HG02763 (cell line): ENCODE data around the gene NUP160.
"Not testable (repeated sequence)": the region's sequence is repeated elsewhere in the genome, so short reads cannot be mapped to it uniquely, and the experiment has no call there.

ENCODE experiments used
- ATAC-seq: cut with Tn5 transposase; IDR thresholded peaks from one replicate; pipeline ENCODE4 v1.9.1; 2021; ENCODE audit warnings: mild to moderate bottlenecking, moderate library complexity; ENCODE audit not compliant: unreplicated experiment

Gene NUP160

DNA sequence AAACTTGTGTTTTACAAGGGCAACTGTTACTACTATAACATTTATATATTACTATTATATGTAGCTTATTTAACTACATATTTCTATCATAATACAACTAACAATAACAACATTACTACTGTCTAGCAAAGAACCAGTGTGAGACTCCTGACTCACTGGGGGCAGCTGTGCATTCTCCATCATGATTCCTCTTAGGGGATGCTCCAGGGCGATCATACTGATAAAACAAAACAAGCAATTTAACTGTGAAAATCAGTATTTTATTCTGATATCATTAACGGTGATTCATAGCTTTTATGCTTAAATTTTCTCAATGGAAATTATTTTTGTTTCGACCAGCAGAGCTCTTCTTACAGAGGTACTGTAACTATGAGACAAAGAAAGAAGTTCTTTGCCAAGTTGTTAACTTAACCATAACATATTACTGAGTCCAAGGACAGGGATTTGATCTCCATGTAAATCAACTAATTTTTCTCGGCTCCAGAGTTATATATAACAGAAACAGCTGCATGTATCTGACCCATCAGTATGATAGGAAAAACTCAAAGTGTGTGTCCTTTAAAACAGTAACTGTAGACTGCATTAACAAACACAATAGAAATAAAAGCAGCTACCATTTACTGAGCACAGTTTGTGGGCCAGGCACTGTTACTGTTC lies 56.2 kb downstream of the NUP160 start:
- ATAC-seq, result no peak

DNA sequence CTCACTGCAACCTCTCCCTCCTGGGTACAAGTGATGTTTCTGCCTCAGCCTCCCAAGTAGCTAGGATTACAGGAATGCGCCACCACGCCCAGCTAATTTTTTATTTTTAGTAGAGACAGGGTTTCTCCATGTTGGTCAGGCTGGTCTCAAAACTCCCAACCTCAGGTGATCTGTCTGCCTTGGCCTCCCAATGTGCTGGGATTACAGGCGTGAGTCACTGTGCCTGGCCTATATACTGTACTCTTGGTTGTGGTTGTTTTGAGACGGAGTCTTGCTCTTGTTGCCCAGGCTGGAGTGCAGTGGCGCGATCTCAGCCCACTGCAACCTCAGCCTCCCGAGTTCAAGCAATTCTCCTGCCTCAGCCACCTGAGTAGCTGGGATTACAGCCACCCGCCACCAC lies 58.1 kb downstream of the NUP160 start:
- ATAC-seq, result not testable (repeated sequence)

DNA sequence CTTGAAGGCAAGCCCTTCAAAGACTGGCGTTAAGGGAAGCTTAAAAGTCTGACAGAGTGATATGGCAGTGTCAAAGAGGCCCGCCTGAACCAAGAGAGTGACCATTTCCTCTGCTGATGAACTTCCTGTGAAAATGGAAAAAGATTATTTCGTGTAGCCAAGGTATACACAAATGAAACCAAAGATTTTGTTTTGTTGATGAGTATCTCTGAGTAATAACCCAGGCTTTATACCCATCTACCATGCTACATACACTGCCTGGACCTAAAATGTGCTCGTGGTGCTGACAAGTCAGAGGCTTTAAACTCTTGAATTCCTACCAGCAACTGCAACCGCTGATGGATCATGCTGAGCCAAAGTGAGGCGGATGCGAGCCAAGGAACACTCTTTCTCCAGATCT lies 60.0 kb downstream of the NUP160 start:
- ATAC-seq, result no peak

DNA sequence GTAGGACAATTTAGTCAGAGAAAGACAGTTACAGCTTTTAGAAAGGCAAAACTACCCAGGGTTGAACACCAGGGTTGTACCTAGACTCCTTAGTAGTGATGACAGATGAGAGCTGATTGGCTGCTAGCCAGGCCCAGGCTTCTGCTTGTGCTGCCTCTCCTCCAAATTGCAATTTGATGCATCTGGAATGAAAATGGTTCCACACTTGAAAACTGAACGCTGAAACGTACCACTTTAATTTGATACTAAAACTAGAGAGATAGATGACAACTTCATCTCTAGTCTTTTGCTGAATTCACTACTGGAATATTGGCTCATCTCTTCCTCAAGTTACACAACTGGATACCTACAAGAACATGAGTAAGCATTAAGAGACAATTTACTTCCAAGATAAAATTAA lies 61.8 kb downstream of the NUP160 start:
- ATAC-seq, result no peak

DNA sequence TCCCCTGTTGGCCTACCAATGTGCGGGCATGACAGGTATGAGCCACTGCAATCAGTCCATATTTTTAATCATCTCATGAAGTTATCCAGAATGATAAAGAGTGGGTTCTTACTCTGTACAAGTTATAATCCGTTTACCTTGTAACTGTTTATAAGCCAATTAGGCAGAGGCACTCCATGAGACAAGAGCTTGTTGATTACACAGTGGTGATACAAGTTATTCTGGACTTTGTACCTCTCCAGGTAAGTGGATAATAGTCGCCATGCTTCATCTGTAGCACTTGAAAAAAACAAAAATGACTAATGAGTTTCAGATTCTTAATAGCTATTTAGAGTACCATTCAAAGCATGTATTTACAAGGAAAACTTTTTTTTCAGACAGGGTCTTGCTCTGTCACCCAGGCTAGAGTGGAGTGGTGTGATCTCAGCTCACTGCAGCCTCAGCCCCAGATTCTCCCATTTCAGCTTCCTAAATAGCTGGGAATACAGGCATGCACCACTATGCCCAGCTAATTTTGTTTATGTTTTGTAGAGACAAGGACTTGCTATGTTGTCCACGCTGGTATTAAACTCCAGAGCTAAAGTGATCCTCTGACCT lies 63.3 kb downstream of the NUP160 start:
- ATAC-seq, result no peak

DNA sequence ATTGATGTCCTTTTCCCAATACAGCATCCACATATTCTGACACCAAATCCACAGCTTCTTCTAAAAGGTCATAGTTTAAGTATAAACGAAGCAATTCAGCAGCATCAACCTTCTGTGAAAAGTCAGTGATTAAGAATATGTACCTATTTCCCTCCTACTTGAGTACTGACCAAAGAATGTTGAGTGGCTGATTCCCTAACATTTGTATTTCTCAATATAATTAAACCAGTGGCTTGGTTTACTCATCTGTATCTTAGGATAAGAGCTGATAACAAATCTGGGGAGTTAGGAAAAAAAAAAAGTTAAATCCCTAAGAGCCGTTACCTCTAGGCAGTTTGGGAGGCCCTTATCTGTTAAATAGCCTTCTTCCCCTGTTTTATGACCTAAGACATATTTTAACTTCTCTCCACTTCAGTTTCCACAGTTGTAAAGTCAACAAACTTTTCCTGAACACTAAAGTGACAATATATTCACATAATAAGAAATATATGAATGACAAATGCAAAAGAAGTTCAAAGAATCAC lies 65.0 kb downstream of the NUP160 start:
- no peak for ATAC-seq

DNA sequence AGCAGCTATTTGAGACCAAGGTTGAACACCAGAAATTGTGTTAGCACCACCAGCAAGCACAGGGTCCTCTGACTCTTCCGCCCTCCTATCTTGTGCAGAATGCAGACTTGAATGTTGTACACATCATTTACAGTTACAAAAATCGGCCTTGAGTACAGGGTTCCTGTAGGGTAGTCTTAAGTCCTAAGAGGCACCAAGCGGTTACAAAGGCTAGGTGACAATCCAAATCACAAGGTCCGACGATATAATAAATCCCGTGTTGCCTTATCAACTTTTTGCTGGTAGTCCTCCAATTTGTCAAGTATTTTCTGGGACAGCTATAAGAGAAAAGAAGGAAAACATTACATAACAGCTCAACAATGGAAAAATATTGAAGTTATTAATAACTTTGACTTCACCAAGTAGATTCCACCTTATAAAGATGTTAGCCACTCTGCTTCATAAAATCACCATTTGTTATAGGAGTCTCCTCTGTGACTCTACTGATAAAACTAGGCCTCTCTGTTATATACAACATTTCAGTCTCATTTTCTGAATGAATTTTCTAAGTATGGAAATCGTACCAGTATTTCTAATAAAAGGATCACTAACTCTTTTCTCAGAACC lies 69.2 kb downstream of the NUP160 start:
- no peak for ATAC-seq

DNA sequence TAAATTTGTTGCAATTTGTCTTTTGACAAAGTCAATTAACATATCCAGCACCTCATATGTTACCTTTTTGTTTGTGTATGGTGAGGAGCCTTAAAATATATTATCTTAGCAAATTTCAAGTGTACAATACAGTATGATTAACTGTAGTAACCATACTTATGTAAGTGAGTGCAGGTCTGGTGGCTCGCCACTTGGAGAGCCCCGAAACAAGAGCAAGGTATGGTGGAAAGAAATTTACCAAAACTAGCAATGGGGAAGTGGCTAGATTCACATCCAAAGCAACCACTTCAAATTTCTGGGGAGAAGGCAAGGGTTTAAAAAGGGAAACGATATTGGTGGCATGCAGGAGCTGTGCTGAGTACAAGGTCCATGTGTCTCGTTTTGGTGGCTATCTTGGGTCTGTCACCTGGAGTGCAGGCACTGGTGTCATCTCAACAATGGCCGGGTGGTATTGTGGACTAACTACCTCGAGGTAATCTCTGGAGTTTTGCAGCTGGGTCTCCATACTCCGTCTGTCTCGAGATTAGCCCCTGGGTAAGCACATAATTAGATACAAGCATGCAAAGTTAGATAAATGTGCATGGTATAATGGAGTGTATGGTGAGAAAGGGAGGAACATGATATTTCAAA lies 72.8 kb downstream of the NUP160 start:
- ATAC-seq, result no peak

DNA sequence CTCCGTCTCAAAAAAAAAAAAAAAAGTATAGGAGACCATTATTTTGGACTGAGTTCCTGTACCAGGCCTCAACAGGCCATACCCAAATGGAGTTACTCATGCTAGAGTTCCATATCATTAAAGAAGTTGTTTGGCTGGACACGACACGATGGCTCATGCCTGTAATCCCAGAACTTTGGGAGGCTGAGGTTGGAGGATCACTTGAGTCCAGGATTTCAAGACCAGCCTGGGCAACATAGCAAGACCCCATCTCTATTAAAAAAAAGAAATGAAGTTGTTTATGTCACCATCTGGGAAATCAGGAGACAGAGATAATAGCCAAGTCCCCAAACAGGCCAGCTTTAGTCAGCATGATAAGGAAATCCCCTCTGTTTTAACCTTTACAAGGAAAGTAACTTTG lies 74.3 kb downstream of the NUP160 start:
- ATAC-seq, result no peak

DNA sequence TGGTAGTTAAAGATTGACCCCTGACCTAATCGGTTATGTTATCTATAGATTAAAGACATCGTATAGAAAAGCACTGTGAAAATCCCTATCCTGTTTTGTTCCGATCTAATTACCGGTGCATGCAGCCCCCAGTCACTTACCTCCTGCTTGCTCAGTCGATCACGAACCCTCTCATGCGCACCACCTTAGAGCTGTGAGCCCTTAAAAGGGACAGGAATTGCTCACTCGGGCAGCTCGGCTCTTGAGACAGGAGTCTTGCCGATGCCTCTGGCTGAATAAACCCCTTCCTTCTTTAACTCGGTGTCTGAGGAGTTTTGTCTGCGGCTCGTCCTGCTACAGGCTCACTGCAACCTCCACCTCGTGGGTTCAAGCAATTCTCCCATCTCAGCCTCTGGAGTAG lies 78.6 kb downstream of the NUP160 start:
- not testable (repeated sequence) for ATAC-seq

DNA sequence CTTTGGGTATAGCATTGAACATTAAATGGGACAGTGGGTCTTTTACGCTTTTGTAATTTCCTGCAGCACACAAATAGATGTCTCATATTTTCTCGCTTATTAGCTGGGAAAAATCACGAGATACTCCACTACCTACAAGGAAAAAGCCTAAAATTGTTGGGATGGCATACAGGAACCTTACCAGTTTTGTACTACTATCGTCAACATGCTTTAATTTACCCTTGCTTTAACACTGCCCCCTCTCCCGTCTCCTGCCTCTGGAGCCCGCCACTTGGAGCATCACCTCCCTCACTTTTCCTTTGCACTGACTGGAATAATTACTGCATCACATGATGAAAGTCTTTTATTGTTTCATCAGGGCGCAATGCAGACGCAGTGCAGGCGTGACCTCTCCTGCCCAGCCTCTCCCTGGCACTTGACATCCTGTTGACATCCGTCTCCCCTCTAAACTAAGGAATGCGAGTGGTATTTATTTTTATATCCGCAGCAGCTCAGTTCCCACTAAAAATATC lies 80.0 kb downstream of the NUP160 start:
- ATAC-seq, result no peak

DNA sequence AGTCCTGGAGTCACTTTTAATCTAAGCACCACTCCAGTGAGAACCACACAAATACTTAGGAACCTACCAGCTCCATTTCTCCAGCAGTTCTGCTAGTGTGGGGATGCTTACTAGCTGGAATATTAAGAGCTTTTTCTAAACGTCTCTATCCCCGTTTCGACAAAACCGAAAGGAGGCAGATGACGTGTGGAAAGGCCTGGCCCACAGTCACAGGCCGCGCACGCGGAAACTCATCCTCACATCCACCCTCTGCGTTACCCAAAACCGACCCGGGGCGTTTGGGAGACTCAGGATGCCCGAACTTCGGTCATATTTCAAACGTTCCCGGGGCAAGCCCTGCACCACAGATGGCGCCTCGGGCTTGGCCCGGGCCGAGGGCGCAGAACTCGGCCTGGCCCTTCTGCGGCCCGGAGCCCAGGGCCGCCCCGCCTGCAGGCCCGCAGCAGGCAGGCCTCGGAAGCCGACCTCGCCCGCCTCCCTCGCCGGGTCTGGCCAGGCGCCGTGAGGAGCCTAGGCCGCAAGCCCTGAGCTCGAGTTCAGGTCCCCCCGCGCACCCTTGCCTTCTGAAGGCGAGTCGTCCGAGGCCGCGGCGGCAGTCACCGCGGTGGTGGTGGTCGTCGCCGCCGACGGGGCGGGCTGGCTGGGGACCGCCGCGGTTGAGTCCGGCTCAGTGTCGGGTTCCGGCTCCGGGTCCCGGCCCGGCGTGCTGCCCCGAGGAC lies 81.5 kb downstream of the NUP160 start:
- ATAC-seq, result peak; percentile 33

DNA sequence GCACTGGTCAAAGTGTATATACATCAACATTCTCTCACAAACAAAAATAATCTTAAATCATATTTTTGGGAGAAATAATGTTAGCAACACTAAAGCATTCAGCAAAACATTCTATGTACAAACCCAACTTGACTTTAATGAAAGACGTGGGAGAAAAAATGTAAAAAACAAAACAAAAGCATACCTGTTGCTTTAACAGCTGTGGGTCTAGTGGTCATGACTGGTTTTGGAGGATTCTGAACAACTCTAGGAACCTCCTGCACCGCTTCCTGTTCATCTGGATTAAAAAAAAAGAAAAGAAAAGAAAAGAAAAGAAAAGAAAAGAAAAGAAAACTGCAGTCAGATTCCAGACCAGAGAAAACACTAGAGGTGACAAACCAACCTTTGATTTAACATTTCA lies 83.1 kb downstream of the NUP160 start:
- no peak for ATAC-seq

DNA sequence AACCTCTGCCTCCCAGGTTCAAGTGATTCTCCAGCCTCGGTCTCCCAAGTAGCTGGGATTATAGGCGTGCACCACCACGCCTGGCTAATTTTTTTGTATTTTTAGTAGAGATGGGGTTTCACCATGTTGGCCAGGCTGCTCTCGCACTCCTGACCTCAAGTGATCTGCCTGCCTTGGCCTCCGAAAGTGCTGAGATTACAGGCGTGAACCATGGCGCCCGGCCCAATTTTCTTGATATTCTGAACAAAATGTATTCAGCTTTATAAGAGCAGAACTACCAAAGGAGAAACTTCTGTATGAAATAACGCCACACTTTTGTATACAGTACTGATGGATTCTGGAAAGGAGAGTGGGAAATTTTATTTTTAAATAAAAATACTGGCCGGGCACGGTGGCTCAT lies 88.9 kb downstream of the NUP160 start:
- ATAC-seq, result not testable (repeated sequence)

DNA sequence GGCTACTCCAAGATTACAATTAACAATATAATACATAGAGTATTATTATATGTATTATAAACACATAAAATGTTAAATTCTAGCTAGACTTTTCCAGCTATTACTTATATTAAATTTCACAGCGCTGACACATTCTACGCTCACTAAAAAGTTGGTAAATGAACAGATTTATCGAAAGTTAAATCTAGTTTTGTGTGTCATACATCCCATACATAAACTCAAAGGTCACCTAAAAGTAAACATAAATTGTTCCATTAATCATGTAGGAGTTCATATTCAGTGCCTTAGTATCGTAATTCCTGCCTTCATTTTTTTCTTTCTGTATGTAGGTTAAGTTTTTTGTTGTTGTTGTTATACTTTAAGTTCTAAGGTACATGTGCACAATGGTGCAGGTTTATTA lies 91.9 kb downstream of the NUP160 start:
- no peak for ATAC-seq

DNA sequence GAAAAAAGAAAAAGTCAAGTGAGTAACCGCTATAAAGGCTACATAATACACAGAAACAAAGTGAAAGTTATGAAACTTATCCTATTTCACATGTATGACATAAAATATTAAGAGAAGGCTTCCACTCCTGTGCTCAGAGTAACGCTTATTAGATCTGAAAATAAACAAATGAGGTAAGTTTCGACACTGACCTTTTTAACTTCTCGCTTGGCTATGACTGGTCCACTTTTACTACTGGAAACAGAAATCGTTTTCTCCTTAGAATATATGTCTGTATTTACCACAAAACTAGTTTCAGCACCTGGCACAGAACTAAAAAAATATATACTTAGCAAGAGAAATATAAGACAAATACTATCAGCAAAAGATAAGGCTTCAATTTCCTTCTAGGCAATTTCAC lies 97.4 kb downstream of the NUP160 start:
- no peak for ATAC-seq

DNA sequence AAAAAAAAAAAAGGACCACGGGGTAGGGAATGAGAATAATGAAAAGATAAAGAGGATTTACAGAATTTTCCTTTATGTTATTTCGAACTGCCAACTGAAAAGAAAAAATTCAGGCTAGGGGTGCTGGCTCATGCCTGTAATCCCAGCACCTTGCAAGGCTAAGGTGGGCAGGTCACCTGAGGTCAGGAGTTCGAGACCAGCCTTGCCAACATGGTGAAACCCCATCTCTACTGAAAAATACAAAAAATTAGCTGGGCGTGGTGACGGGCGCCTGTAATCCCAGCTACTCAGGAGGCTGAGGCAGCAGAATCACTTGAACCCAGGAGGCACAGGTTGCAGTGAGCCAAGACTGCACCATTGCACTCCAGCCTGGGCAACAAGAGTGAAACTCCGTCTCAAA lies 105.7 kb downstream of the NUP160 start:
- ATAC-seq, result not testable (repeated sequence)

DNA sequence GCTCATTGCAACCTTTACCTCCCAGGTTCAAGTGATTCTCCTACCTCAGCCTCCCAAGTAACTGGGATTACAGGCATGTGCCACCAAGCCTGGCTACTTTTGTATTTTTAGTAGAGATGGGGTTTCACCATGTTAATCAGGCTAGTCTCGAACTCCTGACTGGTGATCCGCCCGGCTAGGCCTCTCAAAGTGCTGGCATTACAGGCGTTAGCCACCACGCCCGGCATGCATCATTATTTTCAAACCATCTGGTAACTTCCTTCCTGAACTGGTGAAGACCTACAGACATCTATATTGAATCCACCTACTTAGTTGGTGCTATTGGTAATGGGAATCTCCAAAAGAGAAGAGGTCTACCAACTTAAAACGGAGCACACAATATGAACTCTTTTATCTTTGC lies 110.3 kb downstream of the NUP160 start:
- ATAC-seq, result not testable (repeated sequence)

DNA sequence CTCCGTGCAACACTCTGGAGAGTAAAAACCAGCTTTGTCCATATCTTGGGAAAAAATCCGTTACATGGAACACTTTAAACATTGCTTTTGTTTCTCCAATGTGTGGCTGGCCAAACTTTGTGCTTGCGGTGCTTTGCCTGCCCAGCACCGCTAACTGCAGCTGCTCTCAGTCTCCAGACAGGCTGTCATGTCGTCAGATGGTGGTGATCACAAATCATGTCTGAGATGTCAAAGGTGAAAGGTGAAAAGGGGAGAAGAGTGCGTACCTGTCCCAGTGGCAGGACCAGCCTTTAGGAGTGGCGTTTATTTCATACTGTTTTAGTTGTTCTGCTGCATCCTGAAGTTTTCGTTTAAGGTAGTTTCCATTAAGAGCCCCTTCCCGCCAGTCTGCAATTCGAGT lies 115.9 kb downstream of the NUP160 start:
- no peak for ATAC-seq

DNA sequence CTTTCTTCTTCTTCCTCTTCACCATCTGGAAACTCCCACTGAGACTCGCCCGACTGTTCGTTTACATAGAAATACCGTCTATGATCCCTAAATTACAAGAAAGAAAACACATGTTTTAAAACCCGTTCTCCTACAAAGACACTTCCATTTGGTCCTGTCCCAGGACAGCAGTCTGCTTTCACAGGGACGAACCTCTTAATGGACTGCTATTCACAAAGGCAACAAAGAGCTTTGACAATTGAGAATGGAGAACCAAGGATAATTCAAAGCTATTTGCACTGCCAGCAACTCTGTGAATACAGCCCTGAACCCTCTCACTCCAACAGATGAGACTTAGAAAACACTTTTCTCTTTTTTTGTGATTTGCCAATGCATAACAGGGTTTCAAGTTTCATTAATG lies 116.7 kb downstream of the NUP160 start:
- no peak for ATAC-seq
